Mesendoderm (in vitro differentiated cells): ENCODE data around the gene KCND2.

Source experiments
- DNase-seq: peaks from one replicate; pipeline ENCODE4 v3.0.0; 2013
- H2AK5ac ChIP-seq: 2 replicates; pipeline ENCODE4 v1.6.1; 2013; ENCODE audit warnings: low read length, inconsistent platforms
- H2BK120ac ChIP-seq: 2 replicates; pipeline ENCODE4 v1.6.1; 2013; ENCODE audit warnings: low read depth, mild to moderate bottlenecking, low read length, moderate library complexity, mixed read lengths
- H2BK15ac ChIP-seq: replicated peaks from 2 replicates; pipeline ENCODE4 v1.6.1; 2013; ENCODE audit warnings: low read depth, mild to moderate bottlenecking, moderate library complexity
- H2BK5ac ChIP-seq: 2 replicates; pipeline ENCODE4 v1.6.1; 2013; ENCODE audit warnings: low read length, inconsistent platforms
- H3K18ac ChIP-seq: 2 replicates; pipeline ENCODE4 v1.6.1; 2013; ENCODE audit warnings: mild to moderate bottlenecking, low read length, mixed read lengths
- H3K23ac ChIP-seq: one replicate; pipeline ENCODE4 v1.6.1; 2013; ENCODE audit warnings: low read length
- H3K27ac ChIP-seq: 2 replicates; pipeline ENCODE4 v1.5.1; 2013; ENCODE audit warnings: low read depth, mild to moderate bottlenecking, inconsistent platforms, low read length, moderate library complexity
- H3K27me3 ChIP-seq: 2 replicates; pipeline ENCODE4 v1.6.1; 2013; ENCODE audit warnings: low read length, control low read depth, mild to moderate bottlenecking, inconsistent platforms; ENCODE audit not compliant: insufficient read depth, poor library complexity
- H3K36me3 ChIP-seq: 2 replicates; pipeline ENCODE4 v1.6.1; 2013; ENCODE audit warnings: low read length, inconsistent platforms; ENCODE audit not compliant: control insufficient read depth, insufficient read depth
- H3K4ac ChIP-seq: one replicate; pipeline ENCODE4 v1.6.1; 2013; ENCODE audit warnings: low read depth, mild to moderate bottlenecking, low read length, moderate library complexity
- H3K4me1 ChIP-seq: 2 replicates; pipeline ENCODE4 v1.6.1; 2013; ENCODE audit warnings: low read depth, low read length, inconsistent platforms; ENCODE audit not compliant: control insufficient read depth
- H3K4me2 ChIP-seq: 2 replicates; pipeline ENCODE4 v1.6.1; 2013; ENCODE audit warnings: low read length
- H3K4me3 ChIP-seq: 2 replicates; pipeline ENCODE4 v1.5.1; 2013; ENCODE audit warnings: mild to moderate bottlenecking, low read length
- H3K56ac ChIP-seq: one replicate; pipeline ENCODE4 v1.6.1; 2013; ENCODE audit warnings: low read length
- H3K79me1 ChIP-seq: 2 replicates; pipeline ENCODE4 v1.6.1; 2013; ENCODE audit warnings: low read length, inconsistent platforms
- H3K79me2 ChIP-seq: 2 replicates; pipeline ENCODE4 v1.6.1; 2013; ENCODE audit warnings: mild to moderate bottlenecking, low read length; ENCODE audit not compliant: control insufficient read depth, insufficient read depth
- H3K9ac ChIP-seq: 2 replicates; pipeline ENCODE4 v1.6.1; 2013; ENCODE audit warnings: low read length, inconsistent platforms
- H4K5ac ChIP-seq: one replicate; pipeline ENCODE4 v1.6.1; 2013; ENCODE audit warnings: low read length
- H4K8ac ChIP-seq: one replicate; pipeline ENCODE4 v1.6.1; 2013; ENCODE audit warnings: low read depth, mild to moderate bottlenecking, control low read depth, low read length, moderate library complexity
- WGBS: extraction: QIAGEN DNeasy Blood & Tissue Kit; methylation state at CpG from one replicate; pipeline ENCODE4 v1.1.7; 2013; ENCODE audit warnings: low lambda C conversion rate, missing lambda C conversion rate; ENCODE audit not compliant: insufficient coverage; ENCODE audit errors: extremely low coverage; 5-methylcytosine and 5-hydroxymethylcytosine counted together

Gene KCND2

GRCh38 chr7:120293027-120293426 lies 20.1 kb downstream of the KCND2 start:
- Histone ChIP-seq H3K27me3 (no peaks in the 10 kb centered on the region), H3K36me3 (no peaks in the 10 kb centered on the region), H3K18ac (no peak overlapping the region), H3K4me1 (no peaks in the 10 kb centered on the region), H3K9ac (no peak overlapping the region), H4K8ac (no peak overlapping the region), H2AK5ac (no peak overlapping the region), H4K5ac (no peak overlapping the region), H3K79me1 (no peaks in the 10 kb centered on the region), H3K56ac (no peak overlapping the region), H2BK5ac (no peak overlapping the region), H3K4me2 (no peak overlapping the region), H3K27ac (no peak overlapping the region), H3K79me2 (no peaks in the 10 kb centered on the region), H2BK15ac (no peak overlapping the region), H3K4ac (no peak overlapping the region), H2BK120ac (no peak overlapping the region), H3K4me3 (no peak overlapping the region), H3K23ac (no peak overlapping the region)
- DNase-seq, result no peak

DNA sequence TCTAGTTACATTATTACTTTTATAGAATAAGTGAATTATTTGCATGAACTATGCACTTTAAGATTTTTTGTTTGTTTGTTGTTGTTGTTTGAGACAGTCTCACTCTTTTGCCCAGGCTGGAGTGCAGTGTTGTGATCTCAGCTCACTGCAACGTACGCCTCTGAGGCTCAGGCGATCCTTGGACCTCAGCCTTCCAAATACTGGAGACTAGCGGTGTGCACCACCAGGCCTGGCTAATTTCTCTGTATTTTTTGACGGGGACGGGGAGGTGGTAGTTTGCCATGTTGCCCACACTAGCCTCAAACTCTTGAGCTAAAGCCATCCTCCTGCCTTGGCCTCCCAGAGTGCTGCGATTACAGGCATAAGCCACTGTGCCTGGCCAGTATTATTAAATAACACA lies 29.2 kb downstream of the KCND2 start:
- Histone ChIP-seq H3K36me3 (no peaks in the 10 kb centered on the region), H4K8ac (no peak overlapping the region), H3K4me1 (no peaks in the 10 kb centered on the region), H3K27ac (no peak overlapping the region), H3K9ac (no peak overlapping the region), H4K5ac (no peak overlapping the region), H2AK5ac (no peak overlapping the region), H3K79me2 (no peaks in the 10 kb centered on the region), H3K23ac (no peak overlapping the region), H3K4ac (no peak overlapping the region), H3K56ac (no peak overlapping the region), H3K4me2 (no peak overlapping the region), H3K27me3 (no peaks in the 10 kb centered on the region), H3K18ac (no peak overlapping the region), H2BK120ac (no peak overlapping the region), H3K4me3 (no peak overlapping the region), H2BK5ac (no peak overlapping the region), H3K79me1 (no peaks in the 10 kb centered on the region), H2BK15ac (no peak overlapping the region)
- no CpG with 5 or more reads among the region's 7 CpGs for WGBS
- DNase-seq, result no peak

GRCh38 chr7:120303105-120303504 lies 30.1 kb downstream of the KCND2 start:
- H2AK5ac ChIP-seq, result no peak overlapping the region
- no peaks in the 10 kb centered on the region for H3K4me1 ChIP-seq
- H3K27ac ChIP-seq, result no peak overlapping the region
- H3K79me2 ChIP-seq, result no peaks in the 10 kb centered on the region
- no peak overlapping the region for H3K4me3 ChIP-seq
- no peak overlapping the region for H3K23ac ChIP-seq
- no peak overlapping the region for H3K56ac ChIP-seq
- H3K36me3 ChIP-seq, result no peaks in the 10 kb centered on the region
- no peak overlapping the region for H3K18ac ChIP-seq
- DNase-seq, result no peak
- H3K4me2 ChIP-seq, result no peak overlapping the region
- no peak overlapping the region for H3K4ac ChIP-seq
- H2BK15ac ChIP-seq, result no peak overlapping the region
- H3K79me1 ChIP-seq, result no peaks in the 10 kb centered on the region
- H4K5ac ChIP-seq, result no peak overlapping the region
- H3K27me3 ChIP-seq, result no peaks in the 10 kb centered on the region
- H2BK5ac ChIP-seq, result no peak overlapping the region
- H3K9ac ChIP-seq, result no peak overlapping the region
- H4K8ac ChIP-seq, result no peak overlapping the region
- H2BK120ac ChIP-seq, result no peak overlapping the region

DNA sequence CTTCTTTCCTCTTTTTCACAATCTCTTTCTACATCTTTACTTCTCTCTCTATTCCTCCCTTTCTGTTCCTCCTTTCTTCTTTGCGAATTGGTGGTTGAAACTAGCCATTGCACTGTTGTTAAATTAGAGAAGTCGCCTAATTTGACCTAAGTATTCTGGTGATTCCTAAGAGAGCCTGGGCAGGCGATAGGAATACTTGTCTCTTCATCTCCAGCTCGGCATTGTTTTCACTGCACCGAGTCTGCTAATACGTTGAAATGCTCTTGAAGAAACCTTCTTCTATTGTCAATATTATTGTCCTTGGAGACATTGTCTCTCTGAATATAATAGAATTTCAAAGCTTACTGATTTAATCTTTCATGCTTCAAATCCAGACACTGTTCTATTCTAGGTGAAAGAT lies 31.7 kb downstream of the KCND2 start:
- H2BK15ac ChIP-seq, result no peak overlapping the region
- WGBS, result no CpG with 5 or more reads among the region's 6 CpGs
- H3K4me2 ChIP-seq, result no peak overlapping the region
- H3K36me3 ChIP-seq, result no peaks in the 10 kb centered on the region
- H3K4me3 ChIP-seq, result no peak overlapping the region
- no peak overlapping the region for H3K23ac ChIP-seq
- H3K4ac ChIP-seq, result no peak overlapping the region
- H3K27ac ChIP-seq, result no peak overlapping the region
- no peak overlapping the region for H3K9ac ChIP-seq
- no peak overlapping the region for H3K18ac ChIP-seq
- no peak overlapping the region for H2AK5ac ChIP-seq
- no peak overlapping the region for H3K56ac ChIP-seq
- H3K79me2 ChIP-seq, result no peaks in the 10 kb centered on the region
- no peaks in the 10 kb centered on the region for H3K4me1 ChIP-seq
- no peak overlapping the region for H4K8ac ChIP-seq
- H2BK120ac ChIP-seq, result no peak overlapping the region
- no peak overlapping the region for H2BK5ac ChIP-seq
- no peaks in the 10 kb centered on the region for H3K27me3 ChIP-seq
- no peaks in the 10 kb centered on the region for H3K79me1 ChIP-seq
- no peak for DNase-seq
- H4K5ac ChIP-seq, result no peak overlapping the region

DNA sequence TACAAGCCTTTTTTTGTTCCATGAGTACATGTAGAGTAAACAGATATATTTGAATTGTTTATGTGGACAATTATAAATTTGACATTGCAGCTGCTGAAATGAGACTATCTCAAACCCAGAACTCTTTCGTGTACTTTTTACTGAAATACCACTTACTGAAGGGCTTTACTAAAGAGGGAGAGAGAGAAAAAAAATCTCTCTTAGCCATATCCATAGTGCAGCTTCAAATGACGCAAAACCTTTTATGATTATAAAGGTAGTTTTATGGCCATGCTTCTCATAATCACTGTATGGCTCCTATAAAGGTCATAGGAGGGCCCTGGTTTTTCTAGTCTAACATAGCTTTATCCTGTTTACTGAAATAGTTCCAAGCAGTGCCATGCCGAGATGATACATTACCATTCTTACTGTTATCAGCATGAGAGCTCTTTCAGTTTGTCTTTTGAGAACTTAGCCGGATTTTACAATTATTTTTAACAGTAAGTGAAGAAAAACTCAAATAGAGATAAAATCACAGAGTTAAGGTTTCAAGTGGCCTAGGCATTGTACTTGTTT lies 35.1 kb downstream of the KCND2 start:
- no peak overlapping the region for H3K9ac ChIP-seq
- no peaks in the 10 kb centered on the region for H3K79me1 ChIP-seq
- no peaks in the 10 kb centered on the region for H3K4me1 ChIP-seq
- WGBS, result no CpG with 5 or more reads among the region's 4 CpGs
- H3K4ac ChIP-seq, result no peak overlapping the region
- H3K23ac ChIP-seq, result no peak overlapping the region
- H3K79me2 ChIP-seq, result no peaks in the 10 kb centered on the region
- no peak overlapping the region for H2AK5ac ChIP-seq
- H3K4me3 ChIP-seq, result no peak overlapping the region
- H4K8ac ChIP-seq, result no peak overlapping the region
- H3K36me3 ChIP-seq, result no peaks in the 10 kb centered on the region
- no peak for DNase-seq
- no peak overlapping the region for H2BK15ac ChIP-seq
- H2BK120ac ChIP-seq, result no peak overlapping the region
- no peaks in the 10 kb centered on the region for H3K27me3 ChIP-seq
- H2BK5ac ChIP-seq, result no peak overlapping the region
- H4K5ac ChIP-seq, result no peak overlapping the region
- H3K4me2 ChIP-seq, result no peak overlapping the region
- no peak overlapping the region for H3K56ac ChIP-seq
- H3K18ac ChIP-seq, result no peak overlapping the region
- no peak overlapping the region for H3K27ac ChIP-seq

GRCh38 chr7:120311028-120311788 lies 38.2 kb downstream of the KCND2 start:
- no peak overlapping the region for H4K8ac ChIP-seq
- no peak overlapping the region for H3K4me3 ChIP-seq
- DNase-seq, result no peak
- H3K4ac ChIP-seq, result no peak overlapping the region
- no peak overlapping the region for H3K23ac ChIP-seq
- H3K36me3 ChIP-seq, result no peaks in the 10 kb centered on the region
- H3K27me3 ChIP-seq, result no peaks in the 10 kb centered on the region
- H2BK5ac ChIP-seq, result no peak overlapping the region
- H3K79me1 ChIP-seq, result no peaks in the 10 kb centered on the region
- no peak overlapping the region for H3K4me2 ChIP-seq
- no peaks in the 10 kb centered on the region for H3K4me1 ChIP-seq
- H2AK5ac ChIP-seq, result no peak overlapping the region
- no peak overlapping the region for H3K18ac ChIP-seq
- no peak overlapping the region for H3K56ac ChIP-seq
- WGBS, result no CpG with 5 or more reads among the region's 2 CpGs
- H2BK120ac ChIP-seq, result no peak overlapping the region
- no peak overlapping the region for H2BK15ac ChIP-seq
- no peak overlapping the region for H3K9ac ChIP-seq
- H4K5ac ChIP-seq, result no peak overlapping the region
- no peak overlapping the region for H3K27ac ChIP-seq
- no peaks in the 10 kb centered on the region for H3K79me2 ChIP-seq
